ENCODE measurements around the gene KRTAP4-3. TPM values are rescaled to one million over a fixed set of nuclear protein-coding genes. Genes with fewer than 3 reads are reported as not detected.
"Not testable (repeated sequence)": the region's sequence is repeated elsewhere in the genome, so short reads cannot be mapped to it uniquely, and the experiment has no call there.

KRTAP4-3 gene
- total and polyA plus RNA-seq, 2 of the 8 experiments (the other 6 are each of a cell fraction or from before 2014, with no cell fraction given): not detected

- TF ChIP-seq RFX5 (IDR thresholded peaks at IDR 0.05; ENCODE audit: borderline replicate concordance, low read depth, low read length) (no peak), E2F6 (IDR thresholded peaks at IDR 0.05) (no peak), KDM4A (IDR thresholded peaks at IDR 0.05; ENCODE audit: low read depth, low read length, severe bottlenecking) (no peak)
- TF ChIP-seq, protein P1, sequence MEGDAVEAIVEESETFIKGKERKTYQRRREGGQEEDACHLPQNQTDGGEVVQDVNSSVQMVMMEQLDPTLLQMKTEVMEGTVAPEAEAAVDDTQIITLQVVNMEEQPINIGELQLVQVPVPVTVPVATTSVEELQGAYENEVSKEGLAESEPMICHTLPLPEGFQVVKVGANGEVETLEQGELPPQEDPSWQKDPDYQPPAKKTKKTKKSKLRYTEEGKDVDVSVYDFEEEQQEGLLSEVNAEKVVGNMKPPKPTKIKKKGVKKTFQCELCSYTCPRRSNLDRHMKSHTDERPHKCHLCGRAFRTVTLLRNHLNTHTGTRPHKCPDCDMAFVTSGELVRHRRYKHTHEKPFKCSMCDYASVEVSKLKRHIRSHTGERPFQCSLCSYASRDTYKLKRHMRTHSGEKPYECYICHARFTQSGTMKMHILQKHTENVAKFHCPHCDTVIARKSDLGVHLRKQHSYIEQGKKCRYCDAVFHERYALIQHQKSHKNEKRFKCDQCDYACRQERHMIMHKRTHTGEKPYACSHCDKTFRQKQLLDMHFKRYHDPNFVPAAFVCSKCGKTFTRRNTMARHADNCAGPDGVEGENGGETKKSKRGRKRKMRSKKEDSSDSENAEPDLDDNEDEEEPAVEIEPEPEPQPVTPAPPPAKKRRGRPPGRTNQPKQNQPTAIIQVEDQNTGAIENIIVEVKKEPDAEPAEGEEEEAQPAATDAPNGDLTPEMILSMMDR (IDR thresholded peaks at IDR 0.05; ENCODE audit: control extremely low read depth in 1 of 3, insufficient read depth in 1 of 3, low read depth in 1 of 3, low read length in 3 of 3): no peak
These were observed 49.3 kb downstream of the KRTAP4-3 start (continued) for GRCh38 chr17:41118721-41119120.

DNA sequence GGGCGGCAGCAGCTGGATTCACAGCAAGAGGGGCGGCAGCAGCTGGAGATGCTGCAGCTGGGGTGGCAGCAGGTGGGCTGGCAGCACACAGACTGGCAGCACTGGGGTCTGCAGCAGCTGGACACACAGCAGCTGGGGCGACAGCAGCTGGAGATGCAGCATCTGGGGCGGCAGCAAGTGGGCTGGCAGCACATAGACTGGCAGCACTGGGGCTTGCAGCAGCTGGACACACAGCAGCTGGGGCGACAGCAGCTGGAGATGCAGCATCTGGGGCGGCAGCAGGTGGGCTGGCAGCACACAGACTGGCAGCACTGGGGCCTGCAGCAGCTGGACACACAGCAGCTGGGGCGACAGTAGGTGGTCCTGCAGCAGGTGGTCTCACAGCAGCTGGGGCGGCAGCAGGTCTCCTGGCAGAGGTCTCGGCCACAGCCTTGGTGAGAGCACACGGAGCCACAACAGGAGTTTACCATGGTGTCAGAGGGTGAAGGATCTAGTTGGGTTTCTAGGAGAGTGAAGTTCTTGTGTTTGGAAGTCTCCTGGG lies 50.1 kb downstream of the KRTAP4-3 start, which contains the start of gene KRTAP4-11:
Gene KRTAP4-11 (minus strand): TSS at position 528 of the 541 bp plus-strand sequence. CDS start 58 bp downstream, at position 470.
- H2BK20ac ChIP-seq (ENCODE audit: low read length); H3K36me3 ChIP-seq (ENCODE audit: control insufficient read depth in 2 of 4, insufficient read depth in 4 of 4, low read length in 3 of 4); H2BK5ac ChIP-seq (ENCODE audit: low read depth, low read length); H3K4me3 ChIP-seq (ENCODE audit: extremely low read depth in 1 of 4, insufficient read depth in 2 of 4, low read depth in 3 of 4, low read length in 4 of 4); H3K27ac ChIP-seq (ENCODE audit: low read depth, low read length); H3K79me1 ChIP-seq (ENCODE audit: low read depth, low read length); H3K9me3 ChIP-seq (ENCODE audit: insufficient read depth in 2 of 2, low read depth in 1 of 2, low read length in 1 of 2); H3K56ac ChIP-seq (replicated peaks; ENCODE audit: insufficient read length, low read depth, low read length); H2BK120ac ChIP-seq (replicated peaks; ENCODE audit: low read depth, low read length); H2BK15ac ChIP-seq (ENCODE audit: low read length); H3K79me2 ChIP-seq (ENCODE audit: control insufficient read depth in 1 of 2, insufficient read depth in 2 of 2, low read length in 2 of 2); H2BK12ac ChIP-seq (ENCODE audit: low read depth, low read length); H3K9ac ChIP-seq (replicated peaks in 1 of 4; ENCODE audit: extremely low read depth in 1 of 4, low read depth in 3 of 4, low read length in 3 of 4); H4K8ac ChIP-seq (ENCODE audit: extremely low read depth, insufficient read depth, low read length); H3K27me3 ChIP-seq (replicated peaks in 1 of 4; ENCODE audit: control insufficient read depth in 3 of 4, extremely low read depth in 1 of 4, insufficient read depth in 3 of 4, low read length in 3 of 4); H3K4ac ChIP-seq (replicated peaks; ENCODE audit: insufficient read length, low read depth, low read length); H3K14ac ChIP-seq (ENCODE audit: insufficient read length); H4K91ac ChIP-seq (replicated peaks; ENCODE audit: insufficient read length, low read length); H3K4me2 ChIP-seq (ENCODE audit: insufficient read depth in 1 of 2, low read depth in 2 of 2, low read length in 2 of 2); H3K23me2 ChIP-seq (ENCODE audit: low read depth, low read length); H4K20me1 ChIP-seq (replicated peaks in 1 of 2; ENCODE audit: control insufficient read depth in 1 of 2, insufficient read depth in 2 of 2, low read length in 2 of 2); FAIRE-seq; POLR2A ChIA-PET (ENCODE audit: partially characterized antibody); H2AK5ac ChIP-seq (ENCODE audit: low read depth, low read length); H3K23ac ChIP-seq (ENCODE audit: insufficient read length); H4K5ac ChIP-seq (ENCODE audit: insufficient read length, low read depth, low read length); H2AFZ ChIP-seq (ENCODE audit: low read length); CTCF ChIA-PET (ENCODE audit: partially characterized antibody); H3K18ac ChIP-seq (ENCODE audit: extremely low read depth, low read length); DNase-seq (ENCODE audit: low read depth in 1 of 2, low spot score in 2 of 2); H3K4me1 ChIP-seq (replicated peaks in 1 of 4; ENCODE audit: control insufficient read depth in 3 of 4, insufficient read depth in 4 of 4, low read length in 3 of 4): not testable (repeated sequence)
- WGBS, 2 experiments (ENCODE audit: extremely low coverage in 1 of 2, insufficient coverage in 1 of 2, insufficient read length in 1 of 2, insufficient replicate concordance in 2 of 2, low coverage in 1 of 2, low lambda C conversion rate in 2 of 2, missing lambda C conversion rate in 1 of 2): 80% methylated on average over 10 of the region's 10 CpGs; no CpG with 5 or more reads in 1 of the 2 experiments

Measured in H1 (cell line).